Right kidney (tissue), 1 donor: ENCODE results near the gene SLC35A2.
"Not testable (repeated sequence)": the region's sequence is repeated elsewhere in the genome, so short reads cannot be mapped to it uniquely, and the experiment has no call there.

Source experiments
- DNase-seq: peaks from one replicate; pipeline ENCODE4 v3.0.0-alpha.2; 2016

Gene SLC35A2

DNA sequence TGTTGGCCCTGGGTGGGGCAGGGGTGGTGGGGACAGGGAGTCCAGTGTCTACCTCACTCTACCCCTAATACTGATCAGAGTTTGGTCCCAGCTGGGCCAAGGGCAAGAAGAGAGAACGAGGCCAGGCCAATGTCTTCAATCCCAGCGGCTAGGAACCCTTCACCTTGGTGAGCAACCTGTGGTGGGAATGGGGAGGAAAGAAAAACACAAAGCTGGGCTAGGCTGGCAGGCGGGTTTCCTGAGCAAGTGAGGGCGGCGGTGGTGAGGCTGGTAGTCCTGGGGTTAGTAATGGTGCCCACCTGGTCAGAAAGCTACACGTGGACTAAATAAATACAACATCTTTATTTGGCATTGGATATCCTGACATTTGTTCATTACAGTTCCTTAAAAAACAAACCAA, 8.2 kb downstream of the SLC35A2 start:
- no peak for DNase-seq

DNA sequence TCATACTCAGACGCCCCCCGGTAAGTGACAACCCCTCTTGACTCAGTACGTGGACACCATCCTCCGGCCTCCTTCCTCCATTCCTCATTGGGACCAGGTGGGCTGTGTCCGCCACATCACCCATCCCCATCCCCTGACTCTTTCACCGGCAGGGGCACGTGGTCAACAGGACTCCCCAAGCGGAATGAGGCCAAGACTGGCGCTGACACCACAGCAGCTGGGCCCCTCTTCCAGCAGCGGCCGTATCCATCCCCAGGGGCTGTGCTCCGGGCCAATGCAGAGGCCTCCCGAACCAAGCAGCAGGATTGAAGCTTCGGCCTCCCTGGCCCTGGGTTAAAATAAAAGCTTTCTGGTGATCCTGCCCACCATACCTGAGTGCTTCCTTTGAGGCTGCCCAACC, 8.7 kb downstream of the SLC35A2 start:
- no peak for DNase-seq

- no peak for DNase-seq
Observed at GRCh38 chrX:48902135-48902534, 9.3 kb downstream of the SLC35A2 start.

GRCh38 chrX:48901069-48901468, 10.4 kb downstream of the SLC35A2 start:
- DNase-seq: no peak

- no peak for DNase-seq
Observed at GRCh38 chrX:48899078-48899410, 12.4 kb downstream of the SLC35A2 start.

GRCh38 chrX:48897625-48898306, 13.7 kb downstream of the SLC35A2 start, which contains the start of the genes PQBP1 and TIMM17B:
Gene PQBP1 (plus strand): TSS chrX:48897930. CDS start chrX:48898510, 580 bp downstream.
Gene TIMM17B (minus strand): TSS chrX:48897768. CDS start chrX:48897749, 19 bp downstream.
- DNase-seq: peak; percentile 87

DNA sequence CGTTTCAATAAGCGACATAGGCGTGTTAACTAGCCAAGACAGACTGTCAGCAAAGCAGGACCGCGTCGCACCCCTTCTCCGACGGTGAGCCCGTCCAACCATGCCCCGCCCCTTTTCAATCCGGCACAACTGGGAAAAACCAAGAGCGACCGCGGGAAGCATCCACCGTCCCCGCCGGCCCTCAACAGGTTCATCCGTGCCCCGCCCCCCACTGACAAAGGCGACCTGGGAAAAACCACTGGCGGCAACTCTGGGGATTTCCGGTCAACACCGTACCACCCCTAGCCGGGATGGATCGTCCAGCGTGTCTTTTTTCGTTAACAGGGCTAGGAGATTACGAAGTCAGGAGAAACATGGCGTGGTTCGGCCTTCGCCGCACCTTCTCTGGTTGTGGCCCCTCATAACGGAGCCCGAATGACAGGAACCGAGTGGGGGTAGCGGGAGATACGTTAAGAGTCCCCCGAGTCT, 14.3 kb downstream of the SLC35A2 start:
- DNase-seq: no peak

- DNase-seq: no peak
Observed at GRCh38 chrX:48896611-48897011, 14.8 kb downstream of the SLC35A2 start.

DNA sequence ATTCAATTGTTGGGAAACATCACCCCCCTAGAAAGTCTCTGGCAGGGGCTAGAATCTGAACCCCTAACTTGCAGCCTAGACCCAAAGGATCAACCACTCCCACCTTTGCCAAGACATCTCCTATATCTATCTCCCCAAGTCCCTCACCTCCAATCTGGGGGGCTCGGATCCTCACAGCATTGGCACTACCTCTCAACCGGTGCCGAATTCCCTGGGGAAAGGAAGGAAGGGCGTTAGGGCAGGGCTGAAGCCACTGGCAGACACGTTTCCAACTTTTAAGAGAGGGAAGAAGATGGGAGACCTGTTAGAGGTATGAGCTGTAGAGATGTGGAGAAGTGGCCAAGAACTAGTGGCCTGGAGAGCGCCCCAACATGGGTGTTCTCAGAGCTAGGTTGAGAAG, 16.6 kb downstream of the SLC35A2 start:
- DNase-seq: no peak

DNA sequence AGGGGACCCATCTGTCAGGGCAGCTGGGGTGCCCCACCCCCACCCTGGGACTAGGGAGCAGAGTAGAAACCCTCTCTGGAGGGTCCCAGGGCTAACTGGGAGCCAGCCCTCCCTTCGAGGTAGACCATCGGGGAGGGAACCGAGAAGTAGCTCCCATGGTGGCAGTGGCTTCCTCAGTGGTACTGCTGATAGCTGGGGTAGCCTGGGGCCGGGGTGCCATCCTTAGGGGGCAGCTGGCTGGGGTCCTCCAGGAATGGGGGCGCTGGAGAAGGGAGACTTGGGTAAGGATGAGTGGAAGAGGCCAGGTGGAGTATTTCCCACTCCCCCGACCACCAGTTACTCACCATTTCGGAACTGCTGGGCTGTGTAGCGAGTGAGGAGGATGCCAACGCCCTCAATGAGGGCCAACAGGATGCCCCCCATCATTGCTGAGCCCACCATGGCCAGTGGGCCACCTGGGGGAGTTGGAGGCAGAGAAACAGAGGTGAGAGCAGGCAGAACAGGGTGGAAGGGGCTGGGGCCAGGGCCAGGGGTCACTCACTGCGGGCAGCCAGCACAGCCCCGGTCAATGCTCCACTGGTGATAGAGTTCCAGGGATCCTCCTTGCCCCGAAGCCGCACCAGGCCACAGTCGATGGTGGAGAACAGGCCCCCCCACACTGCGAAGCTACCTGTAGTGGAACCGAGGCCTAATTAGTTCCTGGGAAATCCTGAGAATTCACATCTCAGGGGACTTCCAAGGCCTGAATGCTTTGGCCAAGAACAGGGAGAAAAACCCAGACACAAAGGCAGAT, 17.7 kb downstream of the SLC35A2 start:
- DNase-seq: no peak

DNA sequence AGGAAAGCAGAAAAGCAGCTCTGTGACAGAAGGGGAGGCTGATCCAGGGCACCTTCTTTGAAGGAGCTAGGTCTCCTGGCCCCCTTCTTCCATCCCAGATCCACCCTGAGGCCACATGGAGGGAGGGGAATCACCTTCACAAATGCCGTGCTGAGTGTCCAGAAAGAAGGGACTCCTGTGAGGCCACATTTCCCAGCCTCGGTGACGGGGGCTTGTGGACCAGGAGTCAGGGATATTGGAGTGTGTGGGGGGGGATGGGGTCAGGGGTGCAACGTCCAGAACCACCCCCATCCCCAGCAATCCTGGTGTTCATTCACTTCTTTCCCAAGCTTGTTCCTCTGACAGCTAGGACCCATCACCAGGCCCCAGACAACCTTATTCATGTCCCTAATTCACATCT, 18.6 kb downstream of the SLC35A2 start:
- no peak for DNase-seq

- DNase-seq: peak; percentile 76
Observed at GRCh38 chrX:48891402-48892288, 19.8 kb downstream of the SLC35A2 start.

DNA sequence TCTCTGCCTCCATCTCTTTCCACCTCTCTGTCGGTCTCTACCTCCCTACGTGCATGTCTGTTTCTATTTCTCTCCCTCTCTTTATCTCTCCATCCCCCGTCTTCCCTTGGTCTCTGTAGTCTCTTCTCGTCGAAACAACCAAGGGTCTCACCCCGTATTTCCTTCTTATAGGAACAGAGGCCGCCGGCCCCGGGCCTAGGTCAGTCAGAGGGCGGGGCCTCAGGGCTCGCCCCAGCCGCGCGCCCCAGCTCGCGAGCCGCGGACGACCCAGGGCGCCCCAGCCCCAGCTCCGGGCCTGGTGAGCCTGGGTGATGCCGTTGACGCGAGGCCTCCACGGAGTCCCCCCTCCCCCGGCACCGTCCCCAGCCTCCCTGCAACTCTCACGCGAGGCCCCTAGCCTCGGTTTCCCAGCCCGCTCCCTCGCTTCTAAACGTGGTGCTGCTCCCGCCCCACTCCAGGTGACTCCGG, 20.5 kb downstream of the SLC35A2 start:
- DNase-seq: peak; percentile 54

DNA sequence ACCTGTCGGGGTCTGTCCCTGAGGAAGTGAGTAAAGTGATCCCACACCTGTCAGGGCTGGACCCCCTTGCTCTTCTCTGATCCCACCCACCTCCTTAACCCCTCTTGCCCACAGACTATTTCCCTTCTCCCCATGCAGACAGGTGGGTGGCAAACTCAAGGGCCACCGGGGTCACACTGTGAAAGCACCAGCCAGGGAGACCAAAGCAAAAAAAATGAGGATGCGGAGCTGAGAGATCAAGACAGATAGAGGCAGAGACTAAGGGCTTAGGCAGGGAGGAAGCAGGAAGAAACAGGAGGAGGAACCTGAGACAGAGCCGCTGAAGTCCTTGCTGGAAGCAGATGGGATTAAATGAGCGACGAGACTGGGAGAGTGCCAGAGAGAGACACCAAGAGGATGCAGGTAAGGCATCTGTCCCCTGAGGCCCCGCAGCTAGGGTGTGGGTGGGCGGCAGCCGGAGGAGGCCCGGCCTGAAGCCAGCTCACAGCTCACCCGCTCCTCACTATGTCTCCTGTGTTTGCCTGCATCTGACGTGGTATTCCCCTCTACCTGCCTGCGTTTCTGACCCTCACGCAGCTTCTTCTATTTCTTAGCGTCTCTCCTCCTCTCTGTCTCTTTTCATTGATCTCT, 21.0 kb downstream of the SLC35A2 start:
- DNase-seq: no peak

DNA sequence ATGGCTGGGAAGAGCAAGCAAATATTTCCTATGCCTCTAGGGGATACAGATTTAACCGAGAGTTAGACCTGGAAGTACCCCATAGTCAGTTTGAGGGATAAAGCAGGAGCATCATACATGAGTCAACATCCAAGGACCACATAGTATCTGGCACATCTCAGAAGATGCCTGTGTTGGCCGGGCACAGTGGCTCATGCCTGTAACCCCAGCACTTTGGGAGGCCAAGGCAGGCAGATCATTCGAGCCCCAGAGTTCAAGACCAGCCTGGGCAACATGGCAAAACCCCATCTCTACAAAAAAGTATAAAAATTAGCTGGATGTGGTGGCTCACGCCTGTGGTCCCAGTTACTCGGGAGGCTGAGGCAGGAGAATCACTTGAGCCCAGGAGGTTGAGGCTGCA, 24.9 kb downstream of the SLC35A2 start:
- not testable (repeated sequence) for DNase-seq

DNA sequence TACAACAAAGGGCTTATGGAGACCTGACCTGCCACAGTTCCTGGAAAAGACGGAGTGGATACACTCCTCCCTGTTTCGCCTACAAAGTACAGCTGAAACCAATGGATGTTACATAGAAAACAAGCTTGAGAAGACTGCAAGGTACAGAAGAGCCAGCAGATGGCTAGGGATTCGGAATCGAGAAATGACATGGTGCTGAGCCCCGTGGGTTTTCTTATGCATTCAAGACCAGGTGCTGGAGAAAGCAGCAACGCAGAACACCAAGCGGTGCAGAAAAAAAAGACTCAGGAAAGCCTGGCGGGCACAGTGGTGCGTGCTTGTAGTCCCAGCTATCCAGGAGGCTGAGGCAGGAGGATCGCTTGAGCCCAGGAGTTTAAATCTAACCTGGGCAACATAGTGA, 27.7 kb downstream of the SLC35A2 start:
- DNase-seq: no peak

GRCh38 chrX:48876944-48877343, 34.5 kb downstream of the SLC35A2 start:
- DNase-seq: not testable (repeated sequence)

DNA sequence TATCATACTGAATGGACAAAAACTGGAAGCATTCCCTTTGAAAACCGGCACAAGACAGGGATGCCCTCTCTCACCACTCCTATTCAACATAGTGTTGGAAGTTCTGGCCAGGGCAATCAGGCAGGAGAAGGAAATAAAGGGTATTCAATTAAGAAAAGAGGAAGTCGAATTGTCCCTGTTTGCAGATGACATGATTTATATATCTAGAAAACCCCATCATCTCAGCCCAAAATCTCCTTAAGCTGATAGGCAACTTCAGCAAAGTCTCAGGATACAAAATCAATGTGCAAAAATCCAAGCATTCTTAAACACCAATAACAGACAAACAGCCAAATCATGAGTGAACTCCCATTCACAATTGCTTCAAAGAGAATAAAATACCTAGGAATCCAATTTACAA, 39.4 kb downstream of the SLC35A2 start:
- not testable (repeated sequence) for DNase-seq

DNA sequence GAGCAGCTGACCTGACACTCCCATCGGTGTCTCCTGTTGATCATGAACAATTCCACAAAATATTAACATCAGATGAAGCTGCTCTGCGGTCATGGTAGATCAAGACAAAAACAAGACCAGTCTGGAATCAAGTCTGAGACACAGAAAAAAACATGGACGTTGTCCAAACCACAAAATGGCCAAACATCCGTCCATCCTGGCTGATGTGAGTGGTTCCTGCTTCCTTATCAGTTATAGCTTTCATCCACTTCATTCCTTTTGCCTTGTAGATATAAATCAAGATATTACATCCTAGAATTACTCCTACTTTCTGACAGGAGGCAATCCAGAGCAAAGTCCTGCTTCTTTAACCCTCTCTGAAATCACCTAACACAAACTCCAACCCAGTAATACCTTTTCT, 47.2 kb downstream of the SLC35A2 start:
- no peak for DNase-seq

DNA sequence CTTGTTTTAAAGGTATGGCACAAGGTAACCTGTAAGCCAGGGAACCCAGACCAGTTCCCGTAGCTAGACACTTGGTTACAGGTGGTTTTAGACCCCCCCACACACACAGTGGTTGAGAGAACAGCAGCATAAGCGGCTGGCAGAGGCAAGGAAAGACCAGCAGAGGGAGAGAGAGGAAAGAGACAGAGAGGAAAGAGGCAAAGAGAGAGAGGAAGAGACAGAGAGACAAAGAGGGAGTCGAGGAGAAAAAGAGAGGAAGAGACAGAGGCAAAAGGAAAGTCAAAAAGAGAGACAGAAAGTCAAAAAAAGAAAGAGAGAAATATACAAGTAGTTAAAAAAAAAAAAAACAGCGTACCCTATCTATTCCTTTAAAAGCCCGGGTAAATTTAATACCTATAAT, 56.5 kb downstream of the SLC35A2 start:
- no peak for DNase-seq

GRCh38 chrX:48854121-48854804, 57.2 kb downstream of the SLC35A2 start:
- DNase-seq: not testable (repeated sequence)
